ENCODE results near the gene ZNF668. TPM values are rescaled to one million over a fixed set of nuclear protein-coding genes. Genes with fewer than 3 reads are reported as not detected.

The ZNF668 gene
- total and polyA plus RNA-seq, 2 of the 8 experiments (the other 6 are each of a cell fraction or from before 2014, with no cell fraction given) = 14.0 to 14.3 TPM

GRCh38 chr16:31108794-31109558 is 34.9 kb upstream of the ZNF668 start:
- Histone ChIP-seq H3K4me2 (ENCODE audit: insufficient read depth in 1 of 2, low read depth in 2 of 2, low read length in 2 of 2) (peak overlapping the region; percentile 60 to 77), H3K4me1 (replicated peaks in 1 of 4; ENCODE audit: control insufficient read depth in 3 of 4, insufficient read depth in 4 of 4, low read length in 3 of 4) (peaks cover 0 to 5% (median 2%) of the 10 kb centered on the region in 4 experiments; a peak in 1 of 7 replicates), H3K4ac (replicated peaks; ENCODE audit: insufficient read length, low read depth, low read length) (no peak overlapping the region), H3K23ac (ENCODE audit: insufficient read length) (no peak overlapping the region), H3K9me3 (ENCODE audit: insufficient read depth in 2 of 2, low read depth in 1 of 2, low read length in 1 of 2) (no peaks in the 10 kb centered on the region), H3K56ac (replicated peaks; ENCODE audit: insufficient read length, low read depth, low read length) (no peak overlapping the region), H3K27ac (ENCODE audit: low read depth, low read length) (no peak overlapping the region), H4K20me1 (replicated peaks in 1 of 2; ENCODE audit: control insufficient read depth in 1 of 2, insufficient read depth in 2 of 2, low read length in 2 of 2) (no peaks in the 10 kb centered on the region), H3K79me2 (ENCODE audit: control insufficient read depth in 1 of 2, insufficient read depth in 2 of 2, low read length in 2 of 2) (no peaks in the 10 kb centered on the region), H4K8ac (ENCODE audit: extremely low read depth, insufficient read depth, low read length) (peak overlapping the region; percentile 28), H3K79me1 (ENCODE audit: low read depth, low read length) (no peaks in the 10 kb centered on the region; the same call in 1 of the 2 replicates), H2BK12ac (ENCODE audit: low read depth, low read length) (0 out of 2 replicates have a peak overlapping the region, but pooled peaks have one; percentile 23), H3K27me3 (replicated peaks in 1 of 4; ENCODE audit: control insufficient read depth in 3 of 4, extremely low read depth in 1 of 4, insufficient read depth in 3 of 4, low read length in 3 of 4) (no peaks in the 10 kb centered on the region), H3K36me3 (ENCODE audit: control insufficient read depth in 2 of 4, insufficient read depth in 4 of 4, low read length in 3 of 4) (peaks cover 2 to 18% (median 12%) of the 10 kb centered on the region in 4 experiments; a peak in 5 of 8 replicates), H3K9ac (replicated peaks in 1 of 4; ENCODE audit: extremely low read depth in 1 of 4, low read depth in 3 of 4, low read length in 3 of 4) (no peak overlapping the region), H3K23me2 (ENCODE audit: low read depth, low read length) (peaks cover 8% of the 10 kb centered on the region), H2BK5ac (ENCODE audit: low read depth, low read length) (no peak overlapping the region), H3K14ac (ENCODE audit: insufficient read length) (no peak overlapping the region), H4K91ac (replicated peaks; ENCODE audit: insufficient read length, low read length) (no peak overlapping the region), H2BK120ac (replicated peaks; ENCODE audit: low read depth, low read length) (no peak overlapping the region), H3K4me3 (ENCODE audit: extremely low read depth in 1 of 4, insufficient read depth in 2 of 4, low read depth in 3 of 4, low read length in 4 of 4) (peak overlapping the region; percentile 61 to 87 (median 70)), H4K5ac (ENCODE audit: insufficient read length, low read depth, low read length) (no peak overlapping the region), H2AFZ (ENCODE audit: low read length) (no peak overlapping the region), H2BK20ac (ENCODE audit: low read length) (no peak overlapping the region), H2AK5ac (ENCODE audit: low read depth, low read length) (no peak overlapping the region), H2BK15ac (ENCODE audit: low read length) (no peak overlapping the region), H3K18ac (ENCODE audit: extremely low read depth, low read length) (no peak overlapping the region; the same call in 1 of the 2 replicates)
- DNase-seq (ENCODE audit: low read depth in 1 of 2, low spot score in 2 of 2) (no peak), FAIRE-seq (no peak)
- TF ChIP-seq KDM4A (IDR thresholded peaks at IDR 0.05; ENCODE audit: low read depth, low read length, severe bottlenecking) = peak; percentile 54
- no peak for TF ChIP-seq TAF1 (IDR thresholded peaks at IDR 0.05; ENCODE audit: low read depth, low read length)
- TF ChIP-seq, protein P1, sequence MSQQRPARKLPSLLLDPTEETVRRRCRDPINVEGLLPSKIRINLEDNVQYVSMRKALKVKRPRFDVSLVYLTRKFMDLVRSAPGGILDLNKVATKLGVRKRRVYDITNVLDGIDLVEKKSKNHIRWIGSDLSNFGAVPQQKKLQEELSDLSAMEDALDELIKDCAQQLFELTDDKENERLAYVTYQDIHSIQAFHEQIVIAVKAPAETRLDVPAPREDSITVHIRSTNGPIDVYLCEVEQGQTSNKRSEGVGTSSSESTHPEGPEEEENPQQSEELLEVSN (IDR thresholded peaks at IDR 0.05) = peak; percentile 50; the same call in 1 of the 2 replicates
- ChIA-PET CTCF (ENCODE audit: partially characterized antibody) (interaction anchor here (1.0 to 3.1 kb wide), 4 partner anchors 8 to 33 kb away, joined by 3 to 8 read pairs (median 3); partner anchors contain the start of gene KAT8), POLR2A (ENCODE audit: partially characterized antibody) (interaction anchor here (1.1 to 29.9 kb wide), 5 partner anchors 8 to 71 kb away, joined by 3 to 713 read pairs (median 3); partner anchors contain the start of genes FUS, KAT8, PRSS36 and PRSS8)
- 49% methylated on average over 53 of the region's 57 CpGs; no CpG with 5 or more reads in 1 of the 2 experiments for WGBS, 2 experiments (ENCODE audit: extremely low coverage in 1 of 2, insufficient coverage in 1 of 2, insufficient read length in 1 of 2, insufficient replicate concordance in 2 of 2, low coverage in 1 of 2, low lambda C conversion rate in 2 of 2, missing lambda C conversion rate in 1 of 2)
